ENCODE results near the gene PGAP6.

GRCh38 chr16:352547-353403 is 29.0 kb downstream of the PGAP6 start, which contains the start of gene AXIN1:
- TF ChIP-seq FOXM1 (IDR thresholded peaks at IDR 0.05; ENCODE audit: borderline replicate concordance) (no peak), FOXA1 (IDR thresholded peaks at IDR 0.05) (no peak), ELF4 (IDR thresholded peaks at IDR 0.05) (no peak), ZNF384 (IDR thresholded peaks at IDR 0.05) (no peak)
